Testis (tissue), 2 donors: ENCODE data around the gene HFE.

ENCODE experiments used
- POLR2A ChIP-seq: fragments of 450-650 bp; IDR thresholded peaks from one replicate; pipeline ENCODE4 v1.6.1; 2017; ENCODE audit warnings: antibody characterized with exemption, mild to moderate bottlenecking, moderate library complexity
- TF ChIP-seq, protein P1 (sequence below), 3 experiments: fragments of 450-650 bp in 2 of 3; fragments of 200-600 bp in 1 of 3; sonication (generic) in 1 of 3; IDR thresholded peaks; one replicate each; pipeline ENCODE4 v1.5.1; 2016 to 2019; ENCODE audit warnings: antibody characterized with exemption in 3 of 3, mild to moderate bottlenecking in 2 of 3, moderate library complexity in 1 of 3

DNA sequence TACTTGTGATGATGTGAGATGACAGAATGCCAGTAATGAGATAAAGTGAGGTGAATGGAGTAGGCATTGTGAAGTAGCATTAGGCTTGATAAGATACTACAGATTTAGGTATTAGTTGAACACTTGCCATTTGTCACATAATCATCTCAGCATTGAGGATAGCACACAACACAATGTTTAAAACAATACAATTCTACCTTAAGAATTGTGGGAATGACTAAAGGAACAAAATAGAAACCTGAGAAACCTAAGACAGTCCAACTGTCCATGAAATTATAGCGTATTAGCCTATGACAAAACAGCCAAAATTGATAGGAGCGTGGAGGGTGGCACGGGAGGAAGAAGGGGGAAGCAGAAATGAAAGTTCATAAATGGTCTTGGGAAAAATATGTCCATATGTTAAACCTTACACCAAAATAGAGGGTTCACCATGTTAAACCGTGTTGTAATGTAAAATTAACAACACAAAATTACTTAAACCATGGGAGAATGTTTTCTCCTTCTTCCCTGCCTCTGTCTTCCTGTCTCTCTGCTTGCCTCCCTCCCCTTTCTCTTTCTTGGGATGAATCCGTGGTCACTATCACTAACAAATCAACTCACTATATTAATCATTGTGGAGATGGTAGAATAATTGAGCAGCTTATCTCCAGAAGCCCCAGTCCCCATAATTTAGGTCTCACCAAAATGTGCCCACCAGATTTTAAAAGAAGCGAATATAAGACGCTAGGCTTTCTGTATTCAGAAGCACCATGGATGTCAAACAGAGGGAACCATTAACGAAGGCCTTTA, 33.0 kb upstream of the HFE start:
- TF ChIP-seq, protein P1, sequence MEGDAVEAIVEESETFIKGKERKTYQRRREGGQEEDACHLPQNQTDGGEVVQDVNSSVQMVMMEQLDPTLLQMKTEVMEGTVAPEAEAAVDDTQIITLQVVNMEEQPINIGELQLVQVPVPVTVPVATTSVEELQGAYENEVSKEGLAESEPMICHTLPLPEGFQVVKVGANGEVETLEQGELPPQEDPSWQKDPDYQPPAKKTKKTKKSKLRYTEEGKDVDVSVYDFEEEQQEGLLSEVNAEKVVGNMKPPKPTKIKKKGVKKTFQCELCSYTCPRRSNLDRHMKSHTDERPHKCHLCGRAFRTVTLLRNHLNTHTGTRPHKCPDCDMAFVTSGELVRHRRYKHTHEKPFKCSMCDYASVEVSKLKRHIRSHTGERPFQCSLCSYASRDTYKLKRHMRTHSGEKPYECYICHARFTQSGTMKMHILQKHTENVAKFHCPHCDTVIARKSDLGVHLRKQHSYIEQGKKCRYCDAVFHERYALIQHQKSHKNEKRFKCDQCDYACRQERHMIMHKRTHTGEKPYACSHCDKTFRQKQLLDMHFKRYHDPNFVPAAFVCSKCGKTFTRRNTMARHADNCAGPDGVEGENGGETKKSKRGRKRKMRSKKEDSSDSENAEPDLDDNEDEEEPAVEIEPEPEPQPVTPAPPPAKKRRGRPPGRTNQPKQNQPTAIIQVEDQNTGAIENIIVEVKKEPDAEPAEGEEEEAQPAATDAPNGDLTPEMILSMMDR (IDR thresholded peaks at IDR 0.05) = no peak
- no peak for TF ChIP-seq POLR2A
